Heart right ventricle (tissue), 16 donors: ENCODE results near the gene PIN1. TPM values are rescaled to one million over a fixed set of nuclear protein-coding genes. Genes with fewer than 3 reads are reported as not detected.
"Not testable (repeated sequence)": the region's sequence is repeated elsewhere in the genome, so short reads cannot be mapped to it uniquely, and the experiment has no call there.

Source experiments
- ATAC-seq, 8 donors: fragments of 200-7000 bp; cut with Tn5 transposase; one replicate each; pipeline ENCODE4 v1.9.1; 2020; ENCODE audit warnings: mild to moderate bottlenecking in 8 of 8, moderate library complexity in 8 of 8, moderate number of reproducible peaks in 1 of 8
- DNase-seq, 2 donors: peaks; one replicate each; pipeline ENCODE4 v3.0.0-alpha.2; 2020
- H3K27ac ChIP-seq, 10 donors: fragments of 200-600 bp; sonication (generic) in 2 of 10; one replicate each; pipeline versions ENCODE4 v1.5.0 to v1.8.0; 2020 to 2022; ENCODE audit warnings: mild to moderate bottlenecking in 3 of 10
- H3K27me3 ChIP-seq, 7 donors: fragments of 200-600 bp; one replicate each; pipeline ENCODE4 v1.8.0; 2021 to 2022; ENCODE audit warnings: mild to moderate bottlenecking in 2 of 7
- H3K36me3 ChIP-seq, 9 donors: fragments of 200-600 bp; sonication (generic) in 1 of 9; one replicate each; pipeline versions ENCODE4 v1.5.0 to v1.8.0; 2020 to 2022; ENCODE audit warnings: mild to moderate bottlenecking in 2 of 9
- H3K4me1 ChIP-seq, 9 donors: fragments of 200-600 bp; sonication (generic) in 1 of 9; one replicate each; pipeline versions ENCODE4 v1.5.0 to v1.8.0; 2020 to 2022; ENCODE audit warnings: mild to moderate bottlenecking in 4 of 9
- H3K4me3 ChIP-seq, 10 donors: fragments of 200-600 bp; sonication (generic) in 2 of 10; one replicate each; pipeline versions ENCODE4 v1.5.0 to v1.8.0; 2020 to 2022; ENCODE audit warnings: mild to moderate bottlenecking in 7 of 10, moderate library complexity in 2 of 10
- H3K9me3 ChIP-seq, 11 donors: fragments of 200-600 bp in 10 of 11; sonication (generic) in 2 of 11; one replicate each; pipeline versions ENCODE4 v1.5.0 to v1.8.0; 2013 to 2022; ENCODE audit warnings: mild to moderate bottlenecking in 2 of 11, control low read depth in 1 of 11, moderate library complexity in 1 of 11
- CTCF ChIP-seq, 9 donors: fragments of 200-600 bp; sonication (generic) in 2 of 9; IDR thresholded peaks; one replicate each; pipeline versions ENCODE4 v1.5.0 to v1.8.0; 2021 to 2022; ENCODE audit warnings: antibody characterized with exemption in 9 of 9, mild to moderate bottlenecking in 5 of 9, moderate library complexity in 1 of 9
- WGBS, 2 donors: extraction: QIAGEN DNeasy Blood & Tissue Kit; methylation state at CpG; one replicate each; pipeline ENCODE4 v1.1.7; 2013; ENCODE audit warnings: inconsistent platforms in 1 of 2; 5-methylcytosine and 5-hydroxymethylcytosine counted together
- intact Hi-C, 10 donors: fragments of 100-400 bp; cut with DNase I; formaldehyde crosslinking; loops; one replicate each; pipeline versions ENCODE4 v1.11.1 to v1.14.2; 2022
- polyA plus RNA-seq, 2 donors: library from polyadenylated mRNA; stranded (reverse); fragments of 200-250 nt; gene quantifications; one replicate each; pipeline ENCODE4 v1.2.3, GENCODE V29; 2013
- total RNA-seq, 10 donors: library from RNA; stranded (reverse); fragmentation: NEBNext Ultra II Directional in 3 of 10; extraction: Animal tissue kit (Norgen Biotek cat#: 25700) in 3 of 10; gene quantifications; one replicate each; pipeline versions ENCODE4 v1.2.1 to v1.2.4, GENCODE V29; 2021 to 2023
- donor health status: Arrhythmogenic right ventricular cardiomyopathy.
- donor health status: ischemic (EF 13 %, LVEDD 7.1; RV severe dilation, severe dysfunction).
- donor health status: healthy with polysubstance abuse.
- donor health status: DM: no; HTN: yes; CAD: no.
- donor health status: DM: no; HTN: no; CAD: no.
- donor health status: ischemic (EF 25% LVEDD 6.9; RV normal size, moderate dysfunction).
- donor health status: ischemic (EF 25% LVEDD 5.7; RV mildly dilated, moderate dysfunction).
- donor health status: healthy.
- donor health status: DM: yes; HTN: yes; CAD: no.
- donor health status: Ischemic cardiomyopathy.
- donor health status: ischemic (EF 35%, LVEDD 5.7; RV mildly dilated, moderate dysfunction).
- donor health status: nonischemic (EF 11% LVEDD 7.7; RV severe dilation, severe dysfunction).
- donor health status: DM: yes; HTN: yes; CAD: no.
- donor health status: PGD.
- donor health status: ischemic (EF 29% LVEDD 5.4; RV normal size, mild dysfunction).
- donor health status: nonischemic (EF 23%, LVEDD 6.1; RV moderate dilation, normal function).

The PIN1 gene
- total and polyA plus RNA-seq, 12 donors, result 74.6 to 152 (median 90.8) TPM

- peak overlapping the region in 4 of 10 donors; percentile 61 to 97 (median 78) for H3K4me3 ChIP-seq
- DNase-seq (no peak), ATAC-seq (no peak)
- H3K9me3 ChIP-seq, result no peaks in the 10 kb centered on the region
- H3K27ac ChIP-seq, result peak overlapping the region in 7 of 10 donors; percentile 91 to 99 (median 95)
- H3K4me1 ChIP-seq, result peaks cover 0 to 38% (median 26%) of the 10 kb centered on the region in 9 donors
- H3K36me3 ChIP-seq, result no peaks in the 10 kb centered on the region
- intact Hi-C loops, result loop anchor here in 3 of 10 donors (5.0 to 10.0 kb wide), 3 partner anchors 112 to 652 kb away; partner anchors contain the start of gene ZNF562 (in 2 of the 3)
- TF ChIP-seq CTCF (IDR thresholded peaks at IDR 0.05), result no peak
- H3K27me3 ChIP-seq, result no peaks in the 10 kb centered on the region
- 92 to 94% methylated on average over 8 of the region's 8 CpGs for WGBS, 2 donors
These were observed 48.3 kb upstream of the PIN1 start for GRCh38 chr19:9786819-9787218.

GRCh38 chr19:9788604-9789003, 46.5 kb upstream of the PIN1 start:
- not testable (repeated sequence) for H3K4me3 ChIP-seq, H3K27ac ChIP-seq, ATAC-seq, H3K36me3 ChIP-seq, DNase-seq, H3K9me3 ChIP-seq, H3K27me3 ChIP-seq
- intact Hi-C loops, result loop anchor here in 3 of 10 donors (5.0 to 10.0 kb wide), 3 partner anchors 114 to 654 kb away; partner anchors contain the start of gene ZNF562 (in 2 of the 3)
- H3K4me1 ChIP-seq, result peaks cover 0 to 42% (median 30%) of the 10 kb centered on the region in 9 donors
- 91 to 95% methylated on average over 13 of the region's 13 CpGs for WGBS, 2 donors

GRCh38 chr19:9789066-9789465, 46.1 kb upstream of the PIN1 start:
- Histone ChIP-seq H3K27ac (no peak overlapping the region), H3K4me3 (no peak overlapping the region), H3K27me3 (no peaks in the 10 kb centered on the region), H3K36me3 (no peaks in the 10 kb centered on the region), H3K9me3 (no peaks in the 10 kb centered on the region), H3K4me1 (peaks cover 0 to 42% (median 30%) of the 10 kb centered on the region in 9 donors)
- 65 to 69% methylated on average over 11 of the region's 11 CpGs for WGBS, 2 donors
- ATAC-seq (no peak), DNase-seq (no peak)
- intact Hi-C loops, result loop anchor here in 3 of 10 donors (5.0 to 10.0 kb wide), 3 partner anchors 114 to 654 kb away; partner anchors contain the start of gene ZNF562 (in 2 of the 3)
- TF ChIP-seq CTCF (IDR thresholded peaks at IDR 0.05), result no peak

GRCh38 chr19:9789579-9789978, 45.5 kb upstream of the PIN1 start:
- H3K4me1 ChIP-seq, result peaks cover 0 to 38% (median 27%) of the 10 kb centered on the region in 9 donors
- not testable (repeated sequence) for H3K9me3 ChIP-seq, H3K36me3 ChIP-seq, H3K27me3 ChIP-seq, ATAC-seq, DNase-seq
- 32 to 33% methylated on average over 5 of the region's 5 CpGs for WGBS, 2 donors
- H3K4me3 ChIP-seq, result peak overlapping the region in 1 of 10 donors; percentile 7
- intact Hi-C loops, result loop anchor here in 3 of 10 donors (5.0 to 10.0 kb wide), 3 partner anchors 115 to 655 kb away; partner anchors contain the start of gene ZNF562 (in 2 of the 3)
- peak overlapping the region in 1 of 10 donors; percentile 41 for H3K27ac ChIP-seq

- Histone ChIP-seq H3K27ac (peak overlapping the region in 8 of 10 donors; percentile 65 to 90 (median 85)), H3K4me1 (peaks cover 0 to 35% (median 21%) of the 10 kb centered on the region in 9 donors), H3K4me3 (peak overlapping the region in 7 of 10 donors; percentile 62 to 75 (median 70))
- H3K36me3 ChIP-seq, H3K27me3 ChIP-seq, H3K9me3 ChIP-seq, ATAC-seq, DNase-seq: not testable (repeated sequence)
- WGBS, 2 donors, result 72 to 80% methylated on average over 6 of the region's 6 CpGs
- intact Hi-C loops, result loop anchor here in 8 of 10 donors (2.0 to 10.0 kb wide), 13 partner anchors 164 to 956 kb away; partner anchors contain the start of genes ZNF317 (in 3 of the 8), ZNF121 (in 2 of the 8), MBD3L1 (in 1 of the 8) and ZNF266 (in 1 of the 8)
These were observed 44.1 kb upstream of the PIN1 start for GRCh38 chr19:9791073-9791367.
